HL-60/S4 treated with retinoic acid at 250 ng/mL for 4 days and 3 days (cell line): ENCODE results near the gene GDF2.

Experiments
- in situ Hi-C: fragments of 300-500 bp; cut with MboI; formaldehyde crosslinking; loops from 2 replicates; pipeline ENCODE4 v1.7.0; 2022; ENCODE audit warnings: low sequenced_read_pairs

GDF2 gene

GRCh38 chr10:47322300-47323061 is at the start of gene GDF2:
Gene GDF2, plus strand, starts transcription at chr10:47322454. Its CDS starts 215 bp downstream, at chr10:47322669.
- in situ Hi-C loops: no loop called here

GRCh38 chr10:47276071-47276470 is 46.2 kb upstream of the GDF2 start:
- in situ Hi-C loops: no loop called here

DNA sequence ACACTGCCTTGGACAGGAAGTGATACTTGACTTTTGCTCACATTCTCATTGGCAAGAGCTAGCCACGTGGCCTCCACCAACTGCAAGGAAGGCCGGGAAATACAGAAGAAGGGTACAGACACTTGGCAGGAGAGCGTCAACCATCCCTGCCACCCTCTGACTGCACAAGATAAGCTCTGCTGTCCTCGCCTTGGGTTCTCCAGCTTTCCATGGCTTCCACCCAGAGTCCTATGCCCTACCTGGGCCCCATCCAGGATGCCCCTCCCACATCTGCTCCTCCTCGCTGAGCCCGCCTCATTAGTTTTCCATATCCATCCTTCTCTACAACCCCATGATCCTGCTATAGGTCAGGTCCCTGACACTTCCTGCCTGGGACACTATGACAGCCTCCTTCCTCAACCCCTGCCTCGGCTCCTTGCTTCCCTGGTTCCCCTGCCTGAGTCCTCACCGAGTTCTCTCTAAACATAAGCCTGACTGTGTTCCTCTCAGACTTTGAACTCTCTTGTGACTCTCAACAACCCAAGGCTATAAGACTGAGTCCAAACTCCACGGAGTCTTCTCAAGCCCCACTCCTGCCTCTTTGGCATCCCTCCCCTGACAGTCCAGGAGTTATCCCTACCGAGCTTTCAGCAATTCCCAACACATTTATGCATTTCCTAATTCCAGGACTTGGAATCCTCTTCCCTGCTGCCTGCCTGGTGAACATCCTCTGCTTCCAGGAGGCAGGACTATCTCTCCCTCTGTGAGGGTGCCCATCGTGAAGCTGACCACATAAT is 45.5 kb upstream of the GDF2 start:
- in situ Hi-C loops: no loop called here

- in situ Hi-C loops: no loop called here
Observed at GRCh38 chr10:47277352-47278151, 44.7 kb upstream of the GDF2 start.

GRCh38 chr10:47278152-47278473 is 44.1 kb upstream of the GDF2 start:
- in situ Hi-C loops: no loop called here

GRCh38 chr10:47278720-47279119 is 43.5 kb upstream of the GDF2 start:
- in situ Hi-C loops: no loop called here

DNA sequence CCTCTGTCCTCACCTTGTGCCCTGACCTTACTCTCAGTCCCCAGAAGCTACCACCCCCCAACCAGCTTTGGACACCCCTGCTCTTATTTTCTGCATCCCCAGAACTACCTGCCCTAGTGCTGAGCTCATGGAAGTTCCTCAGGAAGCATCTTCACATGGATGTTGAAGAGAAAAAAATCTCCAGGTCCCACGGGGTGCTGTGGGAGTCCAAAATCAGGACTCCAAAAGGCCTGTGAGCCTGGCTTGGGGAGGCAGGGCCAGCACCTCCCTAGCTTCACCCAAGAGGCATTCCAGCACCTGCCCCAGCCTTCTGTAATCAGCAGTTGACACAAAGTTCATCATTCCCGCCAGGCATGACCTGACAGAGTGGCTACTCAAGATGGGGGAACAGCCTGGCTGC is 43.0 kb upstream of the GDF2 start:
- in situ Hi-C loops: no loop called here

DNA sequence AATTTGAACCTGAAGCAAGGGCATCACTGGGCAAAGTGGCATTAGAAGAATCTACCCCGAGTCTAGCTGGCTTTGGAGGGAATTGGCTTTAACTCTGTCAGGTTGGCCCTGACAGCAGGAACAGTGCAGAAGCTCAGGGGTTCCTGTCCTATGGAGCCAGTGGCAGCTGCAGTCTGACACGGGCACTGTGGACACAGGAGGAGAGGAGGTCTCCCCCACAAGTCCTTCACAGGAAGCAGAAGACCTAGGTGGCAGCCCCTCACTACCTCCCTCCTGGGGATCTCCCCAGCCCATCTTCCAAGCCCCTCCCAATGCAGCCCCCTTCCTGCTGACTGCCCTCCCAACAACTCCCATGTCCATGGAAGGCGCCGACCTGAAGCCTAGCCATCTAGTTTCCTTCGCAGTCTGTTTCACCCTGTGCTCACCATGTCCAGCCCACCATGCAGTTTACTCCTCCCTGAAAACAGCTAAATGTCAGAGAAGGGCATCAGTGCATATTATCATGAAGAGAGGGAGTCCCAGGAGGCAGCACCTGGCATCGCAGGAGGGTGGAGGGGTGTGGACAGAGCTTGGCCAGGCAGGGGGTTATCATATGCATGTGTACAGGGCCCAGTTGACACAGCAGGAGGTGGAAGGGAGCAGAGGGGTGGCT is 40.1 kb upstream of the GDF2 start:
- in situ Hi-C loops: no loop called here

DNA sequence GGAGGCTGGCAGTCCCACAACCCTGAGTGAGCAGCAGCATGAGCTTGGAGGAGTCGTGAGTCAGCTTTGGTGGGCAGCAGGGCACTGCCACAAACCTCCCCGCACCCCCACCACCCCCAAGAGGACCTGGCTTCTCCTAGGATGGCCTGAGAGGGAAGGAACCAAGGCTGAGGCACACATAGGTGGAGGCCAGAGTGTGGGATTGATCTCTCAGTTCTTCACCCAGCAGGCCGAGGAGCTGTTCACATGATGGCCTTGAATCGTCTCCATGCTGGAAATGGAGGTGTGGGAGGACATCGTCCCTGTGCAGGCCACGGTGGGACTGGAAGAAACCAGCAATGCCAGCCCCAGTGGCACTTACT is 39.6 kb upstream of the GDF2 start:
- in situ Hi-C loops: no loop called here

DNA sequence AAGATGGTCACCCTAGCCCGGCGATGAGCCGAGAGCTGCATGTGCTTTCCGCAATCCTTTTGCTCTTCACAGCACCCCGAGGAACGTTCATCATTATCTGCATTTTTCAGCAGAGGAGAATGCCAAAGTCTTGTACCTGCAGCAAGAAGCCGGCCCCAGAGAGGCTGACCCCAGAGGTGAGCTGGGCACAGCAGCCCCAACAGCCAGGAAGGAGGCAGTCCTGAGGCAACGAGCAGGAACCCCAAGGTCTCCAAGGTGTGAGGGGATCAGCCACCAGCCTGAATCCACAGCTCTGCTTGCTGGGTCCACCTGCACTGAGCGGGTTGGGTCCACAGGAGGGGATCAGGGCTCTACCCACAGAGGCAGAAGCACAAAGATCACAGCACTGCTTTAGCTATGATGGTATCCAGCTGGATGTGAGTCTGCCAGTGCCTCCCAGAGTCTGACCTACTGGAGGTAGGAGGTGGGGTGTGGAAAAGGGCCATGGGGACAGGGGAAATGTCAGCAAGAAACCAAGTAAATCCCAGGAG is 39.1 kb upstream of the GDF2 start:
- in situ Hi-C loops: no loop called here

DNA sequence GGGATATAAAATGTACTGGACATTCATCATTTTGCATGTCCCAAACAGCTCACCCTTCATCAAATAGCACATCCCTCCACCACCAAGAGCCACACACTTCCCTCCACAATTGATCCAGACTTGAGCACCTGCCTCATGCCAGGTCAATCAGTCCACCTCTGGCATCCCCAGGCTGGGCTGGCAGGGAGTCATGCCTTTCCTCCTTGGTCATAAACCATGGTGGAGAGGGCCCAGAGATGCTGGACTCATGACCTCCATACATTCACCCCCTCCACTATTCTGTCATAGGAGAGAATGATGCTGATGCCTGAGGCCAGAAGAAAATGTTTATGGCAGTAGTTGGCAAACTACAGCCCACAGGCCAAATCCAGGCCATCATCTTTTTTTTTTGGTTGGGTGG is 38.4 kb upstream of the GDF2 start:
- in situ Hi-C loops: no loop called here

DNA sequence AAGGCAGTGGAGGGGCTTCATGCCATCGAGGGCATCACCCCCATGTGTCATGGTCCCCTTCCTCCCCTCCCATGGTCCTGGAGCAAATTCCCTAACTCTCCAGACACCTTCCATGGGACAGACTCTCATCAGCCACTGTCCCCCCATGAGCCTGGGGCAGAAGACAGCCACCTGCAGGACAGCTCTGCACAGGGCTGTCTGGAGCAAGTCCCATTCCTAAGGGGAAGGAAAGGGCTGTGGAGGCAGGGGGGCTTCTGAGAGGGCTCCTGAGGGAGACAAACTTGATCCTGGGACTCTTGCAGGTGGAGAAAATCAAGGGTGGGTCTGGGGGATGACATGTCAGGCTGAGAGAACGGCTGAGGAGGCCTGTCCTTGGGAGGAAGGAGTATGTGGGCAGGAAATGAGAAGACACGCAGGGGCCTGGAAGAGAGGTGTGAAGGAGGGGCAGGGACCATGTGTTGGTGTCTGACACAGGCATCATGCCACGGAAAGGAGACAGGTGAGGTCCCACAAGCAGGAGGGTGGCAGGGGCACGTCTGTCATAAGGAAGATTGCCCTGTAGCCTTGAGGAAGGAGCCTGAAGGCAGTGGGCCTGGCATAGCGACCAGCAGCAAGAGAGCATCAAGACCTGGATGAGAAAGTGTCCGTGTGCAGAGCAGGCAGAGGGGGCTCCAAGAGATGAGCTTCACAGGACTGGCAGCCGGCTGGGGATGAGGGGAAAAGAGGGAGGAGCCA is 36.7 kb upstream of the GDF2 start:
- in situ Hi-C loops: no loop called here

GRCh38 chr10:47286116-47286505 is 36.1 kb upstream of the GDF2 start:
- in situ Hi-C loops: no loop called here

- in situ Hi-C loops: no loop called here
Observed at GRCh38 chr10:47286591-47287315, 35.5 kb upstream of the GDF2 start.

- in situ Hi-C loops: no loop called here
Observed at GRCh38 chr10:47287365-47287802, 34.9 kb upstream of the GDF2 start.

DNA sequence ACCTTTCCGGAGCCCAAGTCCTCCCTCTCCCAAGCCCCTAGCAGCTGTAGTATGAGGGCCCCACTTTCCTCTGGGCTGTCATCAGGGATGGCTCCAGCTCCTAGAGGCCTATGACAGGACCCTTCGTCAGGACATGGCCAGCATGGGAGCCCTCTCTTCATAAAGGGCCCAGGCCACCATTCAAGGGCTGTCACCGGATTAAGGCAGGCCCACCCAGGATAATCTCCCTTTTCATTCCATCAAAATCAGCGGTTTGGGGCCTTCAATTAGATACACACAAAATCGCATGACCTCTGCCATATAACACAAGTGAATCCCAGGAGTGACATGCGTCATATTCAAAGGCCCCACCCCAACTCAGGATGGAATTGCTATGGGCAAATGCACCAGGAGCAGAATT is 34.4 kb upstream of the GDF2 start:
- in situ Hi-C loops: no loop called here

DNA sequence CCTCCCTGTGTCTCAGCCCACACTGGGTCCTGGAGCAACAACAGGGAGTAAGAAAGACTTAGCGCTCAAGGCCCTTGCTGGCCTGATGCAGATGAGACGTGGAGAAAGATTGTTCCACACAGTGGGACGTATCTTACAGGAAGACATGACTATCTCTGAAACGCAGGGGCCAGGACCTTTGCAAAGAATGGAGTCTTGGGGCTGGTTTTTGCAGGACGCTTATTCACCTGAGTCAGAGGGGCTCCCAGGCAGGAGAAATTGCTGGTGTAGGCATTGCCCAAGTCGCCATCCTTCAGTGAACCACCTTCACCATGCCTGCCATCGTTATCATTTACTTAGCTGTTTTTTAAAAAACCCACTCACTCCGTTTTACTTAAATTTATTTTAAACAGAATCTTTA is 34.0 kb upstream of the GDF2 start:
- in situ Hi-C loops: no loop called here

GRCh38 chr10:47288916-47289495 is 33.2 kb upstream of the GDF2 start:
- in situ Hi-C loops: no loop called here

GRCh38 chr10:47289921-47290320 is 32.3 kb upstream of the GDF2 start:
- in situ Hi-C loops: no loop called here
